ENCODE measurements around the gene KCNMA1.
"Not testable (repeated sequence)": the region's sequence is repeated elsewhere in the genome, so short reads cannot be mapped to it uniquely, and the experiment has no call there.

Gene KCNMA1

DNA sequence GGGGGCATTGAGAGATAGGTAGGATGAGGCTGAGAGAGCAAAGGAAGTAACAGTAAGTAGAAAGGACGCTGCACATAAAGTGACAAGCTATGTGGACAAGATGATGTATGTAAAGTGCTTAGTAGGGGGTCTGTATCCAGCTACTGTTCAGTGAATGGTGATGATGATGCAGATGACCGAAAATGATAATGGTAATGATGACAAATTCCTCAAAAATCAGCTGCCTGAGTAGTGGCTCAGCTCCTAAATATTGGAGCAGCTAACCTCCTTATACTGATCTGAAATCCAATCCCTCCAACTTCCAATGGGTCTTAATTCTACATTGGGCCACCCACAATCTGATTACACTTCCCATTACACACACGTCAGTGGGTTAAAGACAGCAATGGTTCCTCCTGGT, 27.1 kb upstream of the KCNMA1 start:
- Histone ChIP-seq H3K9me3 (peaks cover 3% of the 10 kb centered on the region; the same call in 1 of the 2 replicates), H3K4me2 (no peak overlapping the region), H3K4me3 (no peak overlapping the region), H4K20me1 (no peaks in the 10 kb centered on the region), H3K4me1 (peaks cover 4% of the 10 kb centered on the region; the same call in 1 of the 2 replicates), H3K9ac (no peak overlapping the region), H3K27me3 (no peaks in the 10 kb centered on the region), H3K27ac (no peak overlapping the region), H3K36me3 (no peaks in the 10 kb centered on the region)
- TF ChIP-seq Cebpa-rat (IDR thresholded peaks at IDR 0.05) = no peak

DNA sequence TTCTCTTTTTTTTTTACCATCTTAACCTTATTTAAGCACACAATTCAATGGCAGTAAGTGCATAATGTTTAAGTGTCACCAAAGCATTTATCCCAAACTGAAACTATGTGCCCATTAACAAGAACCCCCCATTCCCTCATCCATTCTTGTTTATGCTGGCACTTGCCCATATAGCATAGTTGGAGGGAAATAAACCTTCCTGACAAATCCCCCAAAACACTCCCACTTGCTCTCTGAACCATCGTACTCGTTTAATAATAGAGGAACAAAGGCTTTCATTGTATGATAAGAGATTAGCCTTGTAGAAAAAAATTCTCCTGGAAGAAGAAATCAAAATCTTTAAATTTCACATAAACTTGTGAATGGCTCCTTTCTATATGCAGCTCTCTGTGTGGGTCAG, 26.4 kb upstream of the KCNMA1 start:
- Histone ChIP-seq H3K4me2 (no peak overlapping the region), H4K20me1 (no peaks in the 10 kb centered on the region)

DNA sequence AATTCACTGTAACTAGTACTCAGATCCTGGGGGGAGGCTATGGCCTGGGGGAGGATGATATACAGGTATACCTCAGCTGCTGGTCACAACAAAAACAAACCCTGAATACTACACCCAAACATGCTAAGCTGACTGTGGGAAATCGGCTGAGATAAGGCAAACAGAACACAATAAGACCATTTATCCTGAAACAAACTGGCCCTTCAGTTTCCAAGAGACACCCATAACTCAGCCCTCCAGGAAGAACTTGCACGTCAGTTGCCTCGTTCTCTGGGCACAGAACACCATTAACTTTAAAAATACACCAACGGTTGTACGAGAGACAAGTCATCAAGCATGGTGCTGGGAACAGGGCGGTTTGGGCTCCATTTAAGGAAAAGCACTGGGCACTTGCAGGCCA, 24.1 kb upstream of the KCNMA1 start:
- no peaks in the 10 kb centered on the region for H3K36me3 ChIP-seq
- no peaks in the 10 kb centered on the region for H3K27me3 ChIP-seq
- H3K9me3 ChIP-seq = peaks cover 22% of the 10 kb centered on the region
- H3K4me1 ChIP-seq = peaks cover 7% of the 10 kb centered on the region; the same call in 1 of the 2 replicates
- no peak for TF ChIP-seq Cebpa-rat (IDR thresholded peaks at IDR 0.05)
- no peak overlapping the region for H3K9ac ChIP-seq
- H3K4me3 ChIP-seq = no peak overlapping the region
- H3K27ac ChIP-seq = no peak overlapping the region
- H3K4me2 ChIP-seq = no peak overlapping the region
- H4K20me1 ChIP-seq = no peaks in the 10 kb centered on the region

More for the DNA sequence above, 26.4 kb upstream of the KCNMA1 start:
- Histone ChIP-seq H3K9ac (no peak overlapping the region), H3K4me1 (peaks cover 7% of the 10 kb centered on the region; the same call in 1 of the 2 replicates), H3K27ac (no peak overlapping the region), H3K27me3 (no peaks in the 10 kb centered on the region), H3K4me3 (no peak overlapping the region), H3K9me3 (peaks cover 10% of the 10 kb centered on the region), H3K36me3 (no peaks in the 10 kb centered on the region)
- no peak for TF ChIP-seq Cebpa-rat (IDR thresholded peaks at IDR 0.05)

DNA sequence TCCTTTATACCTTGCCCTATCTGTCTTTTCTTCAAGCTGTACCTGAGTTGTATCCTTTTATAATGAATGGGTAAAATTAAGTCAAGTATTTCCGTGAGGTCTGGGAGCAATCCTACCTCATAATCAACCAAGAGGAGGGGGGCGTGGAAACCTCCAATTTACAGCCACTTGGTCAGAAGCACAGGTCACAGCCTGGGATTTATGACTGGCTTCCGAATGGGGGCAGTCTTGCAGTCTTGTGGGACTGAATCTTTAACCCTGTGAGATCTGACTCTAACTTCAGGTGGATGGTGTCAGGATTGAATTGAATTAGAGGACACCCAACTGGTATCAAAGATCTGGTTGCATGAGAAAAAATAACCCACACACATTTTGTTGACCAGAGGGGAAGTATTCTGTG, 23.5 kb upstream of the KCNMA1 start:
- Histone ChIP-seq H3K4me1 (peaks cover 7% of the 10 kb centered on the region; the same call in 1 of the 2 replicates), H3K27me3 (no peaks in the 10 kb centered on the region), H3K4me2 (no peak overlapping the region), H3K9ac (no peak overlapping the region), H4K20me1 (no peaks in the 10 kb centered on the region), H3K27ac (no peak overlapping the region), H3K4me3 (no peak overlapping the region), H3K9me3 (peaks cover 22% of the 10 kb centered on the region), H3K36me3 (no peaks in the 10 kb centered on the region)
- TF ChIP-seq Cebpa-rat (IDR thresholded peaks at IDR 0.05) = no peak

DNA sequence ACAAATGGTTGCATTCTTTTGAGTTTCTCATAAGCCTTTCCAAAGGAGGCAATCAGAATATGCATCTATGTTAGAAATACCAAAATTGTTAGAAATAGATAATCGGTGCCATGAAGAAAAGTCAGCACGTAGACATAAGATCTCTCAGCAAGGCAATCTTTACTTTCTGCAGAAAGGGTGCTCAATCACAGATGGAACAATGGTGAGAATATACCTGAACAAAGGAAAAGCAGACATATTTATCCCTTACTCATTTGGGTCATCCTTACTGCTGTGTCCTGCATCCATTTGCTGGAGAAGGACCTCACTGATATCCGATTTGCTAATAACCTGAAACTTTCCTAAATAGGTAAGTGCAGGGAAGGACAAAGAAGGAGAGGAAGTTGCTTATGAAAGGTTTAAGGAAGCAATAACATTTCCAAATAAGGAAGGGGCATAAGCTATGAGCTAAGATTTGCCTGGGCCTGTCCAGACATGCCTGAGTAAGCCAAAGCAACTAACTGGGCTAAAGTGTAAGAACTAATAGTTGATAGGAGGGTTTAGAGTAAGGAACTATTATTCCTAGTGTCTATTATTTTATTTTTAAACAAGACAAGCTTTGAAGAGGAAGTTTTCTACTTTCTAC, 21.6 kb upstream of the KCNMA1 start:
- H3K36me3 ChIP-seq, H4K20me1 ChIP-seq, H3K4me1 ChIP-seq, H3K27me3 ChIP-seq, H3K4me2 ChIP-seq, H3K27ac ChIP-seq, H3K4me3 ChIP-seq, H3K9ac ChIP-seq: not testable (repeated sequence)
- peaks cover 22% of the 10 kb centered on the region for H3K9me3 ChIP-seq

DNA sequence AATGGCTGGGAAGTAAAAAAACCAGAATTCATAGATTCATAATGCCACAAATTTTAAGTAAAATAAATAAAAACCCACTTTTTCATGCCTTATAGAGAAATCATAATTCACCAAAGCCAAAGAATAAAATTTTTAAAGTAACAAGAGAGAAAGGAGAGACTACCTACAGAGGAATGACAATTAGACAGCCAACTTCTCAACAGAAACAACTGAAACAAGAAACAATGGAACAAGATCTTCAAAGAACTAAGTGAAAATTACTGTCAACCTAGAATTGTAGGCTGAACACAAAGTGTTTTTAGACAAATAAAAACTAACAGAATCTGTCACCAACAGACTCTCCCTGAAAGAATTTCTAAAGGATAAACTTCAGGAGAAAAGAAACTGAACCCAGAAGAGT, 15.6 kb upstream of the KCNMA1 start:
- Histone ChIP-seq H4K20me1 (no peaks in the 10 kb centered on the region), H3K27me3 (no peaks in the 10 kb centered on the region)

DNA sequence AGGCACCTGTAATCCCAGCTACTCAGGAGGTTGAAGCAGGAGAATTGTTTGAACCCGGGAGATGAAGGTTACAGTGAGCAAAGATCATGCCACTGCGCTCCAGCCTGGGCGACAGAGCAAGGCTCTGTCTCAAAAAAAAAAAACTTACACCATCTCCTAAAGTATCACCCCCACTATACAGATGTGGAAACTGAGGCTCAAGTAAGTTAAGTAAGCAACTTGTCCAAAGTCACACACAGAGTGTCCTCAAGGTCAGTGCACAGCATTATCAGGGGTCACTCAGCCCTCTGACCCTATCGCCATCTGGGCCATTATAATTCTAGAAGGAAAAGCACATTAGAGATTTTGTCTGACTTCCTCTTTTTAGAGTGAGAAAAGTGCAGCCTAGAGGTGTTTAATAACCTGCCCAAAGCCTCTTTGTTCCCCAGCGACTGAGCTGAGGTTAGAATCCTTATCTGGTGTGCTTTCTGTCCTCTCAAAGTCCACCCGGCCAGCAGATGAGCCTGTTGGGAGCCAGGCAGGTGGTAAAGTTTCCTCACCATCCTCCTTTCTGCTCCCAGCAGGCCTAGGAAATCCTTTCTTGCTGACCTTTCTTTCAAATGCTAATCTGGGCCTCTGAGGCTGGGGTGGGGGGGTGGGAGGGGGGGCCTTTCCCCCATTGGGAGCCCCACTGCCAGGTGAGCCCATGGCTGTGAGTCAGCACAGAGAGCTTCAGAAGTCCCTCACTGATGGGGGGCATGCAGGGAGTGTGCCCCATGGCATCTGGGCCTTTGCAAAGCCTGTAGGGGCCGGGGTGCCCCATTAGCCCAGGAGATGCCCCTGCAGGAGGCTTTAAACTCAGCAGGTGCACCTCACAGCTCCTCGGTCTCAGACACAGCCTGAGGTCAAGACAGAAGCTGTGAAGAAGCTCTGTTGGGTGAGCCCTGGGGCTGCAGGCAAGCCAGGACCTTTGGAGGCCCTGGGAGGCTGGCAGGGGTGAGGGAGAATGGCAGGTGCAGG, 12.0 kb upstream of the KCNMA1 start:
- H3K27ac ChIP-seq = peak overlapping the region; percentile 68; the same call in 1 of the 2 replicates
- no peak for TF ChIP-seq Cebpa-rat (IDR thresholded peaks at IDR 0.05)
- H3K4me2 ChIP-seq = peak overlapping the region; percentile 76
- H3K9ac ChIP-seq = no peak overlapping the region
- H3K4me1 ChIP-seq = peaks cover 47% of the 10 kb centered on the region
- no peak overlapping the region for H3K4me3 ChIP-seq
- no peaks in the 10 kb centered on the region for H3K36me3 ChIP-seq
- H3K9me3 ChIP-seq = peaks cover 16% of the 10 kb centered on the region; the same call in 1 of the 2 replicates
- no peaks in the 10 kb centered on the region for H3K27me3 ChIP-seq
- H4K20me1 ChIP-seq = no peaks in the 10 kb centered on the region

More for the DNA sequence above, 15.6 kb upstream of the KCNMA1 start:
- no peak overlapping the region for H3K9ac ChIP-seq
- H3K9me3 ChIP-seq = peaks cover 20% of the 10 kb centered on the region
- no peak overlapping the region for H3K27ac ChIP-seq
- no peak overlapping the region for H3K4me2 ChIP-seq
- H3K4me1 ChIP-seq = peaks cover 31% of the 10 kb centered on the region
- TF ChIP-seq Cebpa-rat (IDR thresholded peaks at IDR 0.05) = no peak
- no peaks in the 10 kb centered on the region for H3K36me3 ChIP-seq
- H3K4me3 ChIP-seq = no peak overlapping the region

DNA sequence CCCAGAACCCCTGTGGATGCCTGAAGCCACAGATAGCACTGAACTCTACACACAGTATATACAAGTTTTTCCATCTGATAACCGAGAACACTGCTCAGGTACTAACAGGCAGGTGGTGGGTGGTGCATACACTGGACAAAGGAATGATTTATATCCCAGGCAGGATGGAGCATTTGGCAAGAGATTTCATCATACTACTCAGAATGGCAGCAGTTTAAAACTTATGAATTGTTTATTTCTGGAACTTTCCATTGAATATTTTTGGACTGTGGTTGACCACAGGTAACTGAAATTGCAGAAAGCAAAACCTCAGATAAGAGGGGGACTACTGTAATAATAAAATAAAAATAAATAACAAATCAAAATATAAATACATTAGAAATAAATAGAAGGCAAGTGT, 10.9 kb upstream of the KCNMA1 start:
- Histone ChIP-seq H3K36me3 (no peaks in the 10 kb centered on the region), H3K9ac (0 out of 2 replicates have a peak overlapping the region, but pooled peaks have one; percentile 14), H3K27ac (peak overlapping the region; percentile 68), H4K20me1 (no peaks in the 10 kb centered on the region), H3K9me3 (peaks cover 16% of the 10 kb centered on the region; the same call in 1 of the 2 replicates), H3K4me2 (peak overlapping the region; percentile 76), H3K4me1 (peaks cover 47% of the 10 kb centered on the region), H3K4me3 (no peak overlapping the region), H3K27me3 (no peaks in the 10 kb centered on the region)
- TF ChIP-seq Cebpa-rat (IDR thresholded peaks at IDR 0.05) = no peak

DNA sequence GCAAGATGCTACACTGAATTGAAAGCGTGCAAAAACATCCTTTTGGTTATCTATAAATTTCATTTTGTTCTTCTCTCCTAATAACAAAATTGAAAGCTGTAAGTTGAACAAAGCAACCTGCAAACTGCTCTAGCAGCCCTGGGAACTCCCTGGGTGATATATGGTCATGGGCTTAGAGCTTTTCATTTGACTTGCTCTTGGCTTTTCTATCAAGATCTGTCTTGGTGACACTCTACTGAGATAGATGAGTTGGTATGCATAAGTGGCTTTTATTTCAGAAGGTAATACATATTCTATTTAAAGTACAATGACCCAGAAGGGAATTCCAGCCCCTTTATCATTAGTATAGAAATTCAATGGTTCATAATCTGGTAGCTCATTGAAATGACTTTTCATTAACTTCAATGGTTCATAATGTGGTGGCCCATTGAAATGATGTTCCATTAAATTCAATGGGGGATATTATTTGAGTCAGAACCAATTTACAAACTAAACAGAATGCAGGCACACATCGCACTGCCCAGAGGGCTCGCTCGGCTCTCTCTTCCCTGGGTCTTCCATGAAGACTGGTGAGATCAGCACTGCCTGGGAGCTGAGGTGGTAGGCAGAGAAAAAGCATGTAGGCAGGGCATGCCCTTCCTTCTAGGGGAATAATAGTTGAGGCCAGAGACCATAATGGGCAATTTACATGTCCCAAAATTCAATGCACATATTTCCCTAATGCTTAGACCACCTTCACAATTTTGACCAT, 10.1 kb upstream of the KCNMA1 start:
- H4K20me1 ChIP-seq = no peaks in the 10 kb centered on the region
- peaks cover 9% of the 10 kb centered on the region; the same call in 1 of the 2 replicates for H3K9me3 ChIP-seq
- H3K4me1 ChIP-seq = peaks cover 47% of the 10 kb centered on the region
- H3K27ac ChIP-seq = peak overlapping the region; percentile 68; the same call in 1 of the 2 replicates
- H3K9ac ChIP-seq = no peak overlapping the region
- H3K27me3 ChIP-seq = no peaks in the 10 kb centered on the region
- TF ChIP-seq Cebpa-rat (IDR thresholded peaks at IDR 0.05) = no peak
- no peak overlapping the region for H3K4me3 ChIP-seq
- peak overlapping the region; percentile 76 for H3K4me2 ChIP-seq
- H3K36me3 ChIP-seq = no peaks in the 10 kb centered on the region
